C4-2B (cell line): ENCODE data around the gene RAB12.
"Not testable (repeated sequence)": the region's sequence is repeated elsewhere in the genome, so short reads cannot be mapped to it uniquely, and the experiment has no call there.

ENCODE experiments used
- ZFX ChIP-seq: fragments of 450-650 bp; IDR thresholded peaks from 2 replicates; pipeline ENCODE4 v1.6.1; 2017
- TF ChIP-seq, protein P1 (sequence below): fragments of 450-650 bp; conservative IDR thresholded peaks from 2 replicates; pipeline ENCODE4 v1.5.1; 2017; ENCODE audit warnings: mild to moderate bottlenecking

DNA sequence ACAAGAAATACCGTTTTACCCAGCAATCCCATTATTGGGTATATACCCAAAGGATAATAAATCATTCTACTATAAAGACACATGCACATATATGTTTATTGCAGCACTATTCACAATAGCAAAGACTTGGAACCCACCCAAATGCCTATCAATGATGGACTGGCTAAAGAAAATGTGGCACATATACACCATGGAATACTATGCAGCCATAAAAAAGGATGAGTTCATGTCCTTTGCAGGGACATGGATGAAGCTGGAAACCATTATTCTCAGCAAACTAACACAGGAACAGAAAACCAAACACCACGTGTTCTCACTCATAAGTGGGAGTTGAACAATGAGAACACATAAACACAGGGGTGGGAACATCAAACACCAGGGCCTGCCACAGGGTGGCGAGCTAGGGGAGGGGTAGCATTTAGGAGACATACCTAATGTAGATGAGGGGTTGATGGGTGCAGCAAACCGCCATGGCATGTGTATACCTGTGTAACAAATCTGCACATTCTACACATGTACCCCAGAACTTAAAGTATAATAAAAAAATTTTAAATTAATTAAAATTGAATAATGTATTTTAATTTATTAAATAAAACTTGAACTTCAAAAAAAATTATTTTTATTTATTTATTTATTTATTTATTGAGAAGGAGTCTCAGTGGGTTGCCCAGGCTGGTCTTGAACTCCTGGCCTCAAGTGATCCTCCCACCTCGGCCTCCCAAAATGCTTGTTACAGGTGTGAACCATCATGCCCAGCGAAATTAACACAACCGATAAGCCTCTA is 42.4 kb downstream of the RAB12 start:
- TF ChIP-seq, protein P1, sequence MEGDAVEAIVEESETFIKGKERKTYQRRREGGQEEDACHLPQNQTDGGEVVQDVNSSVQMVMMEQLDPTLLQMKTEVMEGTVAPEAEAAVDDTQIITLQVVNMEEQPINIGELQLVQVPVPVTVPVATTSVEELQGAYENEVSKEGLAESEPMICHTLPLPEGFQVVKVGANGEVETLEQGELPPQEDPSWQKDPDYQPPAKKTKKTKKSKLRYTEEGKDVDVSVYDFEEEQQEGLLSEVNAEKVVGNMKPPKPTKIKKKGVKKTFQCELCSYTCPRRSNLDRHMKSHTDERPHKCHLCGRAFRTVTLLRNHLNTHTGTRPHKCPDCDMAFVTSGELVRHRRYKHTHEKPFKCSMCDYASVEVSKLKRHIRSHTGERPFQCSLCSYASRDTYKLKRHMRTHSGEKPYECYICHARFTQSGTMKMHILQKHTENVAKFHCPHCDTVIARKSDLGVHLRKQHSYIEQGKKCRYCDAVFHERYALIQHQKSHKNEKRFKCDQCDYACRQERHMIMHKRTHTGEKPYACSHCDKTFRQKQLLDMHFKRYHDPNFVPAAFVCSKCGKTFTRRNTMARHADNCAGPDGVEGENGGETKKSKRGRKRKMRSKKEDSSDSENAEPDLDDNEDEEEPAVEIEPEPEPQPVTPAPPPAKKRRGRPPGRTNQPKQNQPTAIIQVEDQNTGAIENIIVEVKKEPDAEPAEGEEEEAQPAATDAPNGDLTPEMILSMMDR: 0 out of 2 replicates have a peak, but pooled peaks have one; percentile 5
- not testable (repeated sequence) for TF ChIP-seq ZFX
